ENCODE data around the gene TM9SF2.

TM9SF2 gene

DNA sequence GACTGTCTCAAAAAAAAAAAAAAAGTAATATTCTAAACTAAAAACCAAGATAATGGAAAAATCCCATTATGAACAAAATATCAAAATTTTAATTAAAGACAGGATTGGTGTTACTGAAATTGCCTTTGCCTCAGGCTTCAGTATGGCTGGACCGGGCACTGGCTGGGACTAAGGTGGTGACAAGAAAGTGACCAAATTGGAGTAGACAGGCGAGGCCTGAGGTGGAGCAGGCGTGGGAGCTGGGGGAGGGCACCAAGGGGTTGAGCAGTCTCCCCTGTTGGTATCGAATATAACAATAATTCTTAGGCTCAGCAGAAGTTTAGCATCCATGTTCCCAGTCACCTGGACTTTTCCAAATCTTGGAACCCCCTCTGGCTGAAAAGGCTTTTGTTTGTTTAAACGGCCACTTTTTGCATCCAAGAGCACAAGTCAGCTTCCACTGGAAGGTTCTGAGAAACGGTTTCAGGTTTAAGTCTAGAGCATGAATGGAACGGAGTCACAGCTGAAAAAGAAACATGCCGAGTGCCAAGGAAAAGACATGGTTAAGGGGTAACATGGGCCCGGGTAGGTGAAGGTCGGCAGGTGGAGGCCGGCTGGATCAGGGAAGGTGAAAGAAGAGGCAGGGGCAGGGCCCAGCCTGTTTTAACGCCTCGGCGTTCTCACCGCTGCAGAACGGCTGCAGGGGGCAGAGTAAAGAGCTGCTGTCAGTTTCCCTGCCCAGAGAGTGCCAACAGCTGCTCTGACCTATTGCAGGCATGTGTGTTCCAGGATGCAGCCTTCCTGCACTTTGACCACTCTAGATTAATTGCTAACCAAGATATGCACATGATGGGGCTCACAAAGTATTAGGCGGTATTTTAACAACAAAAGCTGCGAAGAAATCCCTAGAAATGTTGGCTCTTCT, 104.4 kb downstream of the TM9SF2 start (continued):
- TF ChIP-seq, protein P1, sequence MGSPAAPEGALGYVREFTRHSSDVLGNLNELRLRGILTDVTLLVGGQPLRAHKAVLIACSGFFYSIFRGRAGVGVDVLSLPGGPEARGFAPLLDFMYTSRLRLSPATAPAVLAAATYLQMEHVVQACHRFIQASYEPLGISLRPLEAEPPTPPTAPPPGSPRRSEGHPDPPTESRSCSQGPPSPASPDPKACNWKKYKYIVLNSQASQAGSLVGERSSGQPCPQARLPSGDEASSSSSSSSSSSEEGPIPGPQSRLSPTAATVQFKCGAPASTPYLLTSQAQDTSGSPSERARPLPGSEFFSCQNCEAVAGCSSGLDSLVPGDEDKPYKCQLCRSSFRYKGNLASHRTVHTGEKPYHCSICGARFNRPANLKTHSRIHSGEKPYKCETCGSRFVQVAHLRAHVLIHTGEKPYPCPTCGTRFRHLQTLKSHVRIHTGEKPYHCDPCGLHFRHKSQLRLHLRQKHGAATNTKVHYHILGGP (tag by site-specific recombination; IDR thresholded peaks at IDR 0.05), result peak; percentile 69
- TF ChIP-seq ZNF223 (tag by site-specific recombination; IDR thresholded peaks at IDR 0.05), result no peak
- no peak for TF ChIP-seq ZNF23 (tag by site-specific recombination; IDR thresholded peaks at IDR 0.05; ENCODE audit: borderline replicate concordance)
- TF ChIP-seq PRDM2 (tag by site-specific recombination; IDR thresholded peaks at IDR 0.05; ENCODE audit: borderline replicate concordance), result no peak
- no peak for TF ChIP-seq ZNF670 (tag by site-specific recombination; IDR thresholded peaks at IDR 0.05; ENCODE audit: low read depth)
- TF ChIP-seq SP2 (tag by site-specific recombination; IDR thresholded peaks at IDR 0.05), result no peak
- no peak for TF ChIP-seq KLF16 (tag by site-specific recombination; IDR thresholded peaks at IDR 0.05)
- TF ChIP-seq MEIS1 (CRISPR knock-in tag; IDR thresholded peaks at IDR 0.05; ENCODE audit: borderline replicate concordance), result no peak
- TF ChIP-seq, protein P2, sequence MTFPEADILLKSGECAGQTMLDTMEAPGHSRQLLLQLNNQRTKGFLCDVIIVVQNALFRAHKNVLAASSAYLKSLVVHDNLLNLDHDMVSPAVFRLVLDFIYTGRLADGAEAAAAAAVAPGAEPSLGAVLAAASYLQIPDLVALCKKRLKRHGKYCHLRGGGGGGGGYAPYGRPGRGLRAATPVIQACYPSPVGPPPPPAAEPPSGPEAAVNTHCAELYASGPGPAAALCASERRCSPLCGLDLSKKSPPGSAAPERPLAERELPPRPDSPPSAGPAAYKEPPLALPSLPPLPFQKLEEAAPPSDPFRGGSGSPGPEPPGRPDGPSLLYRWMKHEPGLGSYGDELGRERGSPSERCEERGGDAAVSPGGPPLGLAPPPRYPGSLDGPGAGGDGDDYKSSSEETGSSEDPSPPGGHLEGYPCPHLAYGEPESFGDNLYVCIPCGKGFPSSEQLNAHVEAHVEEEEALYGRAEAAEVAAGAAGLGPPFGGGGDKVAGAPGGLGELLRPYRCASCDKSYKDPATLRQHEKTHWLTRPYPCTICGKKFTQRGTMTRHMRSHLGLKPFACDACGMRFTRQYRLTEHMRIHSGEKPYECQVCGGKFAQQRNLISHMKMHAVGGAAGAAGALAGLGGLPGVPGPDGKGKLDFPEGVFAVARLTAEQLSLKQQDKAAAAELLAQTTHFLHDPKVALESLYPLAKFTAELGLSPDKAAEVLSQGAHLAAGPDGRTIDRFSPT (tag by site-specific recombination; IDR thresholded peaks at IDR 0.05), result no peak
- TF ChIP-seq ZNF701 (tag by site-specific recombination; IDR thresholded peaks at IDR 0.05), result no peak
- no peak for TF ChIP-seq ZNF280D (tag by site-specific recombination; IDR thresholded peaks at IDR 0.05)
- no peak for TF ChIP-seq GLI2 (tag by site-specific recombination; IDR thresholded peaks at IDR 0.05; ENCODE audit: borderline replicate concordance, low read depth)
- TF ChIP-seq ZFP37 (tag by site-specific recombination; IDR thresholded peaks at IDR 0.05), result no peak
- TF ChIP-seq ZNF600 (tag by site-specific recombination; IDR thresholded peaks at IDR 0.05), result peak; percentile 75
- TF ChIP-seq, protein P3, sequence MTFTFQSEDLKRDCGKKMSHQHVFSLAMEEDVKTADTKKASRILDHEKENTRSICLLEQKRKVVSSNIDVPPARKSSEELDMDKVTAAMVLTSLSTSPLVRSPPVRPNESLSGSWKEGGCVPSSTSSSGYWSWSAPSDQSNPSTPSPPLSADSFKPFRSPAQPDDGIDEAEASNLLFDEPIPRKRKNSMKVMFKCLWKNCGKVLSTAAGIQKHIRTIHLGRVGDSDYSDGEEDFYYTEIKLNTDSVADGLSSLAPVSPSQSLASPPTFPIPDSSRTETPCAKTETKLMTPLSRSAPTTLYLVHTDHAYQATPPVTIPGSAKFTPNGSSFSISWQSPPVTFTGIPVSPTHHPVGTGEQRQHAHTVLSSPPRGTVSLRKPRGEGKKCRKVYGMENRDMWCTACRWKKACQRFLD (tag by site-specific recombination; IDR thresholded peaks at IDR 0.05), result no peak
- TF ChIP-seq ZNF76 (tag by site-specific recombination; IDR thresholded peaks at IDR 0.05; ENCODE audit: borderline replicate concordance, low read depth), result no peak
- TF ChIP-seq ZNF677 (tag by site-specific recombination; IDR thresholded peaks at IDR 0.05), result no peak
- no peak for TF ChIP-seq ZNF558 (tag by site-specific recombination; IDR thresholded peaks at IDR 0.05)
- TF ChIP-seq EGR2 (tag by site-specific recombination; IDR thresholded peaks at IDR 0.05; ENCODE audit: low read depth), result no peak
- TF ChIP-seq ZNF169 (tag by site-specific recombination; IDR thresholded peaks at IDR 0.05), result no peak
- peak; percentile 45; the same call in 1 of the 2 replicates for TF ChIP-seq SCRT2 (tag by site-specific recombination; IDR thresholded peaks at IDR 0.05)
- no peak for TF ChIP-seq ZNF776 (tag by site-specific recombination; IDR thresholded peaks at IDR 0.05; ENCODE audit: borderline replicate concordance)
- TF ChIP-seq ZNF449 (tag by site-specific recombination; IDR thresholded peaks at IDR 0.05), result 0 out of 2 replicates have a peak, but pooled peaks have one; percentile 52
